ENCODE measurements around the gene FBN1.

Gene FBN1

GRCh38 chr15:48645558-48646330 lies at the start of gene FBN1:
Gene FBN1, minus strand, starts transcription at chr15:48645709. Its CDS starts 940 bp downstream, at chr15:48644769.
- H3K27ac Mint-ChIP-seq: peak within 1 kb of the TSS; percentile 28
- peak within 1 kb of the TSS; percentile 69 for H3K4me3 Mint-ChIP-seq
- H3K9me3 Mint-ChIP-seq: no peaks in the 10 kb centered on the region
- peaks cover 6% of the 10 kb centered on the region for H3K4me1 Mint-ChIP-seq
- CTCF ChIA-PET: interaction anchor here (1.0 kb wide), 1 partner anchor 21 kb away, joined by 3 read pairs; no protein-coding TSS in a partner anchor
- peaks cover 59% of the 10 kb centered on the region for H3K27me3 Mint-ChIP-seq
- no peaks in the 10 kb centered on the region for H3K36me3 Mint-ChIP-seq
- DNase-seq: peak; percentile 49

- Mint-ChIP-seq H3K27me3 (no peaks in the 10 kb centered on the region), H3K27ac (no peak overlapping the region), H3K4me3 (no peak overlapping the region), H3K36me3 (no peaks in the 10 kb centered on the region), H3K4me1 (no peaks in the 10 kb centered on the region), H3K9me3 (no peaks in the 10 kb centered on the region)
- no peak for DNase-seq
- CTCF ChIA-PET: no interaction called here
Measured at GRCh38 chr15:48693484-48693883, 48.0 kb upstream of the FBN1 start.

- Mint-ChIP-seq H3K4me3 (no peak overlapping the region), H3K36me3 (peaks cover 1% of the 10 kb centered on the region)
- CTCF ChIA-PET: no interaction called here
Measured at GRCh38 chr15:48688493-48688892, 43.0 kb upstream of the FBN1 start.

GRCh38 chr15:48683991-48684765 lies 38.7 kb upstream of the FBN1 start:
- CTCF ChIA-PET: no interaction called here
- H3K27me3 Mint-ChIP-seq: no peaks in the 10 kb centered on the region
- no peak for DNase-seq
- H3K9me3 Mint-ChIP-seq: no peaks in the 10 kb centered on the region
- H3K36me3 Mint-ChIP-seq: peaks cover 1% of the 10 kb centered on the region
- no peak overlapping the region for H3K27ac Mint-ChIP-seq
- no peaks in the 10 kb centered on the region for H3K4me1 Mint-ChIP-seq
- no peak overlapping the region for H3K4me3 Mint-ChIP-seq

More at GRCh38 chr15:48688493-48688892, 43.0 kb upstream of the FBN1 start:
- Mint-ChIP-seq H3K9me3 (no peaks in the 10 kb centered on the region), H3K4me1 (no peaks in the 10 kb centered on the region), H3K27me3 (no peaks in the 10 kb centered on the region), H3K27ac (no peak overlapping the region)
- DNase-seq: no peak

GRCh38 chr15:48682942-48683651 lies 37.6 kb upstream of the FBN1 start:
- CTCF ChIA-PET: no interaction called here
- no peak for DNase-seq
- H3K27ac Mint-ChIP-seq: no peak overlapping the region
- no peaks in the 10 kb centered on the region for H3K9me3 Mint-ChIP-seq
- peaks cover 1% of the 10 kb centered on the region for H3K36me3 Mint-ChIP-seq
- no peaks in the 10 kb centered on the region for H3K27me3 Mint-ChIP-seq
- no peaks in the 10 kb centered on the region for H3K4me1 Mint-ChIP-seq
- H3K4me3 Mint-ChIP-seq: no peak overlapping the region

- H3K27ac Mint-ChIP-seq: no peak overlapping the region
- H3K9me3 Mint-ChIP-seq: no peaks in the 10 kb centered on the region
- H3K27me3 Mint-ChIP-seq: no peaks in the 10 kb centered on the region
- H3K4me1 Mint-ChIP-seq: no peaks in the 10 kb centered on the region
- CTCF ChIA-PET: no interaction called here
- H3K36me3 Mint-ChIP-seq: peaks cover 1% of the 10 kb centered on the region
- H3K4me3 Mint-ChIP-seq: no peak overlapping the region
- DNase-seq: no peak
Measured at GRCh38 chr15:48681353-48681752, 35.8 kb upstream of the FBN1 start.

- H3K9me3 Mint-ChIP-seq: no peaks in the 10 kb centered on the region
- H3K4me1 Mint-ChIP-seq: no peaks in the 10 kb centered on the region
- no peak overlapping the region for H3K4me3 Mint-ChIP-seq
- H3K36me3 Mint-ChIP-seq: peaks cover 1% of the 10 kb centered on the region
- CTCF ChIA-PET: no interaction called here
- DNase-seq: no peak
- H3K27ac Mint-ChIP-seq: no peak overlapping the region
- H3K27me3 Mint-ChIP-seq: no peaks in the 10 kb centered on the region
Measured at GRCh38 chr15:48680841-48681240, 35.3 kb upstream of the FBN1 start.

GRCh38 chr15:48679952-48680351 lies 34.4 kb upstream of the FBN1 start:
- H3K9me3 Mint-ChIP-seq: no peaks in the 10 kb centered on the region
- no peak overlapping the region for H3K27ac Mint-ChIP-seq
- no peaks in the 10 kb centered on the region for H3K4me1 Mint-ChIP-seq
- H3K4me3 Mint-ChIP-seq: no peak overlapping the region
- no peaks in the 10 kb centered on the region for H3K27me3 Mint-ChIP-seq
- no peak for DNase-seq
- CTCF ChIA-PET: no interaction called here
- H3K36me3 Mint-ChIP-seq: peaks cover 1% of the 10 kb centered on the region

- H3K27me3 Mint-ChIP-seq: no peaks in the 10 kb centered on the region
- no peaks in the 10 kb centered on the region for H3K9me3 Mint-ChIP-seq
- H3K27ac Mint-ChIP-seq: no peak overlapping the region
- no peak overlapping the region for H3K4me3 Mint-ChIP-seq
- CTCF ChIA-PET: no interaction called here
- H3K4me1 Mint-ChIP-seq: no peaks in the 10 kb centered on the region
- DNase-seq: no peak
- H3K36me3 Mint-ChIP-seq: no peaks in the 10 kb centered on the region
Measured at GRCh38 chr15:48678851-48679250, 33.3 kb upstream of the FBN1 start.

- no peaks in the 10 kb centered on the region for H3K36me3 Mint-ChIP-seq
Measured at GRCh38 chr15:48677821-48678220, 32.3 kb upstream of the FBN1 start.

GRCh38 chr15:48675436-48675835 lies 29.9 kb upstream of the FBN1 start:
- CTCF ChIA-PET: no interaction called here
- Mint-ChIP-seq H3K4me1 (no peaks in the 10 kb centered on the region), H3K27ac (no peak overlapping the region), H3K4me3 (no peak overlapping the region), H3K9me3 (no peaks in the 10 kb centered on the region), H3K36me3 (no peaks in the 10 kb centered on the region), H3K27me3 (peaks cover 4% of the 10 kb centered on the region)
- no peak for DNase-seq

More at GRCh38 chr15:48677821-48678220, 32.3 kb upstream of the FBN1 start:
- CTCF ChIA-PET: no interaction called here
- no peaks in the 10 kb centered on the region for H3K27me3 Mint-ChIP-seq
- H3K4me3 Mint-ChIP-seq: no peak overlapping the region
- no peak overlapping the region for H3K27ac Mint-ChIP-seq
- H3K9me3 Mint-ChIP-seq: no peaks in the 10 kb centered on the region
- H3K4me1 Mint-ChIP-seq: no peaks in the 10 kb centered on the region
- DNase-seq: no peak

GRCh38 chr15:48674876-48675275 lies 29.4 kb upstream of the FBN1 start:
- no peaks in the 10 kb centered on the region for H3K36me3 Mint-ChIP-seq
- DNase-seq: no peak
- H3K27ac Mint-ChIP-seq: no peak overlapping the region
- peaks cover 4% of the 10 kb centered on the region for H3K27me3 Mint-ChIP-seq
- H3K4me1 Mint-ChIP-seq: no peaks in the 10 kb centered on the region
- H3K4me3 Mint-ChIP-seq: no peak overlapping the region
- CTCF ChIA-PET: no interaction called here
- no peaks in the 10 kb centered on the region for H3K9me3 Mint-ChIP-seq

GRCh38 chr15:48672206-48672605 lies 26.7 kb upstream of the FBN1 start:
- CTCF ChIA-PET: no interaction called here

GRCh38 chr15:48671103-48672022 lies 25.9 kb upstream of the FBN1 start:
- Mint-ChIP-seq H3K9me3 (no peaks in the 10 kb centered on the region), H3K4me3 (no peak overlapping the region), H3K27ac (no peak overlapping the region), H3K27me3 (peaks cover 4% of the 10 kb centered on the region), H3K36me3 (no peaks in the 10 kb centered on the region), H3K4me1 (no peaks in the 10 kb centered on the region)
- no peak for DNase-seq
- CTCF ChIA-PET: no interaction called here

More at GRCh38 chr15:48672206-48672605, 26.7 kb upstream of the FBN1 start:
- Mint-ChIP-seq H3K27ac (no peak overlapping the region), H3K4me1 (no peaks in the 10 kb centered on the region), H3K9me3 (no peaks in the 10 kb centered on the region), H3K4me3 (no peak overlapping the region), H3K36me3 (no peaks in the 10 kb centered on the region), H3K27me3 (peaks cover 4% of the 10 kb centered on the region)
- no peak for DNase-seq
